ENCODE results near the gene TMEM187. TPM values are rescaled to one million over a fixed set of nuclear protein-coding genes. Genes with fewer than 3 reads are reported as not detected.

TMEM187 gene
- total and polyA plus RNA-seq, 2 of the 4 experiments (the other 2 are of a cell fraction), result 3.4 to 6.2 TPM

DNA sequence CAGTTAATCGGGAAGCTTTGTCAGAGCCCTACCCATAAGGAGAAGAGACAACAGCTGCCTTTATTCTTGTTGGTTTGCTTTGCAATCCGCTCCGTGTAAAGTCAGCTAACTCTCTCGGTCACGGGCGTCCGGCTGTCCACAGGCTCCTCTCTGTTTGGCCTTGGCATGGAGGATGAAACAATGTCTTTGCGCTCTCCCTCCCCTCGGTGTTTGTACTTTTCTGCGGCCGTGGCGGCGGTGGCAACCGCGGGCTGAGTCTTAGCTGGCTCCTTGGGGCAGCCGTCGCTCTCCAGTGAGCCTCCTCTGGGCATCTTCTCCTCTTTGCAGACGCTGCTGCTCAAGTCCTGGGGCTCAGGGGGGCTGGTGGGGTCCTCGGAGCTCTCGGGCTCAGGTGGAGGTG, 57.7 kb downstream of the TMEM187 start:
- CTCF ChIA-PET, result no interaction called here
- no peak overlapping the region for H3K14ac ChIP-seq (replicated peaks; ENCODE audit: low read depth, low read length)
- dilution Hi-C loops (cut with HindIII; ENCODE audit: low sequenced_read_pairs, unreplicated experiment), result no loop called here

More for the DNA sequence above, 57.7 kb downstream of the TMEM187 start:
- POLR2A ChIA-PET (ENCODE audit: unreplicated experiment), result no interaction called here
- H3K27ac ChIP-seq (ENCODE audit: insufficient read depth, low read length), result no peak overlapping the region
- no peak overlapping the region for H2BK120ac ChIP-seq (ENCODE audit: low read depth, low read length)
- H2BK5ac ChIP-seq (ENCODE audit: low read depth, low read length, poor library complexity, severe bottlenecking), result no peak overlapping the region
- H3K4me1 ChIP-seq (ENCODE audit: control insufficient read depth, insufficient read depth, low read length), result peaks cover 3% of the 10 kb centered on the region
- ATAC-seq (ENCODE audit: low read depth) (no peak), DNase-seq (no peak)
- no peak overlapping the region for H4K91ac ChIP-seq (ENCODE audit: insufficient read depth, low read depth, low read length)
- H3K9me3 ChIP-seq (ENCODE audit: control insufficient read depth, insufficient read depth, low read length), result no peaks in the 10 kb centered on the region
- H3K36me3 ChIP-seq (ENCODE audit: control insufficient read depth, insufficient read depth, low read length), result peaks cover 18% of the 10 kb centered on the region
- peaks cover 24% of the 10 kb centered on the region for H4K20me1 ChIP-seq (ENCODE audit: insufficient read depth, low read length)
- H2BK20ac ChIP-seq (ENCODE audit: low read depth, low read length), result no peak overlapping the region
- H4K8ac ChIP-seq (ENCODE audit: low read depth in 2 of 2, low read length in 2 of 2), result no peak overlapping the region
- no peak overlapping the region for H4K5ac ChIP-seq (ENCODE audit: low read depth, low read length)
- H3K9ac ChIP-seq (ENCODE audit: low read depth, low read length), result no peak overlapping the region
- WGBS, 2 experiments (ENCODE audit: extremely low coverage in 2 of 2, insufficient read length in 1 of 2), result 100% methylated on average over 4 of the region's 20 CpGs; no CpG with 5 or more reads in 1 of the 2 experiments
- peaks cover 8% of the 10 kb centered on the region; the same call in 1 of the 2 replicates for H3K9me1 ChIP-seq (ENCODE audit: insufficient read depth, low read length)
- TF ChIP-seq SMC3 (IDR thresholded peaks at IDR 0.05; ENCODE audit: low read depth, low read length), result no peak
- TF ChIP-seq, protein P1, sequence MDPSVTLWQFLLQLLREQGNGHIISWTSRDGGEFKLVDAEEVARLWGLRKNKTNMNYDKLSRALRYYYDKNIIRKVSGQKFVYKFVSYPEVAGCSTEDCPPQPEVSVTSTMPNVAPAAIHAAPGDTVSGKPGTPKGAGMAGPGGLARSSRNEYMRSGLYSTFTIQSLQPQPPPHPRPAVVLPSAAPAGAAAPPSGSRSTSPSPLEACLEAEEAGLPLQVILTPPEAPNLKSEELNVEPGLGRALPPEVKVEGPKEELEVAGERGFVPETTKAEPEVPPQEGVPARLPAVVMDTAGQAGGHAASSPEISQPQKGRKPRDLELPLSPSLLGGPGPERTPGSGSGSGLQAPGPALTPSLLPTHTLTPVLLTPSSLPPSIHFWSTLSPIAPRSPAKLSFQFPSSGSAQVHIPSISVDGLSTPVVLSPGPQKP (IDR thresholded peaks at IDR 0.05; ENCODE audit: borderline replicate concordance, low read depth, low read length), result no peak
- no peak for TF ChIP-seq RFX5 (IDR thresholded peaks at IDR 0.05; ENCODE audit: low read depth, low read length)
- no peak for TF ChIP-seq MAZ (IDR thresholded peaks at IDR 0.05; ENCODE audit: borderline replicate concordance, low read depth, low read length)
- TF ChIP-seq POLR2A (IDR thresholded peaks at IDR 0.05; ENCODE audit: low read depth, low read length), result no peak
- no peak for TF ChIP-seq CEBPB (IDR thresholded peaks at IDR 0.05; ENCODE audit: low read depth, low read length)
- TF ChIP-seq FOS (IDR thresholded peaks at IDR 0.05; ENCODE audit: low read depth, low read length), result no peak
- TF ChIP-seq CHD1 (IDR thresholded peaks at IDR 0.05; ENCODE audit: low read depth, low read length), result no peak
- TF ChIP-seq RCOR1 (IDR thresholded peaks at IDR 0.05; ENCODE audit: insufficient replicate concordance, low read length), result no peak
- no peak for TF ChIP-seq BHLHE40 (IDR thresholded peaks at IDR 0.05; ENCODE audit: low read depth, low read length)
- no peak for TF ChIP-seq RAD21 (IDR thresholded peaks at IDR 0.05; ENCODE audit: low read length)
- TF ChIP-seq MAFK (IDR thresholded peaks at IDR 0.05; ENCODE audit: low read depth, low read length), result no peak
- TF ChIP-seq CTCF (conservative IDR thresholded peaks at IDR 0.05; ENCODE audit: low read depth, low read length), result no peak
- TF ChIP-seq, protein P2, sequence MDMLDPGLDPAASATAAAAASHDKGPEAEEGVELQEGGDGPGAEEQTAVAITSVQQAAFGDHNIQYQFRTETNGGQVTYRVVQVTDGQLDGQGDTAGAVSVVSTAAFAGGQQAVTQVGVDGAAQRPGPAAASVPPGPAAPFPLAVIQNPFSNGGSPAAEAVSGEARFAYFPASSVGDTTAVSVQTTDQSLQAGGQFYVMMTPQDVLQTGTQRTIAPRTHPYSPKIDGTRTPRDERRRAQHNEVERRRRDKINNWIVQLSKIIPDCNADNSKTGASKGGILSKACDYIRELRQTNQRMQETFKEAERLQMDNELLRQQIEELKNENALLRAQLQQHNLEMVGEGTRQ (IDR thresholded peaks at IDR 0.05; ENCODE audit: low read depth, low read length), result no peak
- no peak for TF ChIP-seq MXI1 (IDR thresholded peaks at IDR 0.05; ENCODE audit: borderline replicate concordance, low read depth, low read length)
- no peak for TF ChIP-seq NFE2L2 (IDR thresholded peaks at IDR 0.05; ENCODE audit: low read depth, low read length)
- no peak overlapping the region for H3K4ac ChIP-seq (ENCODE audit: low read depth, low read length)
- peaks cover 18 to 30% of the 10 kb centered on the region in 2 experiments; a peak in 3 of 4 replicates for H3K79me1 ChIP-seq (ENCODE audit: low read depth in 1 of 2, low read length in 2 of 2)
- H3K56ac ChIP-seq (ENCODE audit: extremely low read depth, insufficient read depth, low read length), result no peak overlapping the region
- no peak overlapping the region for H2AFZ ChIP-seq (replicated peaks; ENCODE audit: low read length, poor library complexity)
- no peak overlapping the region for H2AK9ac ChIP-seq (replicated peaks; ENCODE audit: low read depth, low read length, poor library complexity)
- BruUV-seq (replicated peaks), result no TSS peak
- H3K4me2 ChIP-seq (ENCODE audit: low read depth, low read length), result no peak overlapping the region
- H3K4me3 ChIP-seq (ENCODE audit: insufficient read depth, low read depth, low read length), result no peak overlapping the region
- H3K23ac ChIP-seq (ENCODE audit: low read depth, low read length), result no peak overlapping the region
- in situ Hi-C loops (cut with MboI; ENCODE audit: low sequenced_read_pairs) (no loop called here), intact Hi-C loops (cut with micrococcal nuclease) (no loop called here)
- no peak overlapping the region for H2BK15ac ChIP-seq (ENCODE audit: low read depth, low read length)
- H2AK5ac ChIP-seq (ENCODE audit: low read depth, low read length), result no peak overlapping the region
- no peak overlapping the region for H3K18ac ChIP-seq (ENCODE audit: low read depth, low read length)
- H3K27me3 ChIP-seq (ENCODE audit: control insufficient read depth, insufficient read depth, low read length), result no peaks in the 10 kb centered on the region; the same call in 1 of the 2 replicates

Data from IMR-90 (cell line).